Measurements from ENCODE around the gene PPFIBP2.

PPFIBP2 gene

DNA sequence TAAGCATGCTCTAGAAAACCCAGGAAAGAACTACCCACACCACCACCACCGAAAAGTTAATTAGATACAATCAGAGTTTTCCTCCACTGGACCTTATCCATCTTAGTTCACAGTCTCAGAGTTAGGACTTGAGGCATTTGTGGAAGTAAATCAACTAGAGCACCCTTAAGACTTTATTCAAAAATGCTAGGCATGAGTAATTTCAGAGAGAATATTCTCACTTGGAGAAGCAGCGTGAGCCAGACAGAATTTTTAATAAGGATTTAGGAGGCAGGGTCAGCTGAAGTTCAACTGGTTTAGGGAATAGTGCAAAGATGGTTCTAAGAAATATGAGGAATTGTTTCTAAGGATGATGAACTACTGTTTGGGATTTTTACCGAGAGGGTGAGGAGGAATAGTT is 29.7 kb upstream of the PPFIBP2 start:
- no peak for DNase-seq (ENCODE audit: low read depth)
- no peak overlapping the region for H3K4me3 ChIP-seq (ENCODE audit: low read depth, low read length)
- in situ Hi-C loops (cut with HindIII; ENCODE audit: low sequenced_read_pairs): no loop called here
- TF ChIP-seq, protein P1, sequence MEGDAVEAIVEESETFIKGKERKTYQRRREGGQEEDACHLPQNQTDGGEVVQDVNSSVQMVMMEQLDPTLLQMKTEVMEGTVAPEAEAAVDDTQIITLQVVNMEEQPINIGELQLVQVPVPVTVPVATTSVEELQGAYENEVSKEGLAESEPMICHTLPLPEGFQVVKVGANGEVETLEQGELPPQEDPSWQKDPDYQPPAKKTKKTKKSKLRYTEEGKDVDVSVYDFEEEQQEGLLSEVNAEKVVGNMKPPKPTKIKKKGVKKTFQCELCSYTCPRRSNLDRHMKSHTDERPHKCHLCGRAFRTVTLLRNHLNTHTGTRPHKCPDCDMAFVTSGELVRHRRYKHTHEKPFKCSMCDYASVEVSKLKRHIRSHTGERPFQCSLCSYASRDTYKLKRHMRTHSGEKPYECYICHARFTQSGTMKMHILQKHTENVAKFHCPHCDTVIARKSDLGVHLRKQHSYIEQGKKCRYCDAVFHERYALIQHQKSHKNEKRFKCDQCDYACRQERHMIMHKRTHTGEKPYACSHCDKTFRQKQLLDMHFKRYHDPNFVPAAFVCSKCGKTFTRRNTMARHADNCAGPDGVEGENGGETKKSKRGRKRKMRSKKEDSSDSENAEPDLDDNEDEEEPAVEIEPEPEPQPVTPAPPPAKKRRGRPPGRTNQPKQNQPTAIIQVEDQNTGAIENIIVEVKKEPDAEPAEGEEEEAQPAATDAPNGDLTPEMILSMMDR (IDR thresholded peaks at IDR 0.05; ENCODE audit: low read depth, low read length, missing control alignments): no peak

- TF ChIP-seq, protein P1 (IDR thresholded peaks at IDR 0.05; ENCODE audit: low read depth, low read length, missing control alignments): no peak
These were observed 29.2 kb upstream of the PPFIBP2 start for GRCh38 chr11:7484645-7485044.

DNA sequence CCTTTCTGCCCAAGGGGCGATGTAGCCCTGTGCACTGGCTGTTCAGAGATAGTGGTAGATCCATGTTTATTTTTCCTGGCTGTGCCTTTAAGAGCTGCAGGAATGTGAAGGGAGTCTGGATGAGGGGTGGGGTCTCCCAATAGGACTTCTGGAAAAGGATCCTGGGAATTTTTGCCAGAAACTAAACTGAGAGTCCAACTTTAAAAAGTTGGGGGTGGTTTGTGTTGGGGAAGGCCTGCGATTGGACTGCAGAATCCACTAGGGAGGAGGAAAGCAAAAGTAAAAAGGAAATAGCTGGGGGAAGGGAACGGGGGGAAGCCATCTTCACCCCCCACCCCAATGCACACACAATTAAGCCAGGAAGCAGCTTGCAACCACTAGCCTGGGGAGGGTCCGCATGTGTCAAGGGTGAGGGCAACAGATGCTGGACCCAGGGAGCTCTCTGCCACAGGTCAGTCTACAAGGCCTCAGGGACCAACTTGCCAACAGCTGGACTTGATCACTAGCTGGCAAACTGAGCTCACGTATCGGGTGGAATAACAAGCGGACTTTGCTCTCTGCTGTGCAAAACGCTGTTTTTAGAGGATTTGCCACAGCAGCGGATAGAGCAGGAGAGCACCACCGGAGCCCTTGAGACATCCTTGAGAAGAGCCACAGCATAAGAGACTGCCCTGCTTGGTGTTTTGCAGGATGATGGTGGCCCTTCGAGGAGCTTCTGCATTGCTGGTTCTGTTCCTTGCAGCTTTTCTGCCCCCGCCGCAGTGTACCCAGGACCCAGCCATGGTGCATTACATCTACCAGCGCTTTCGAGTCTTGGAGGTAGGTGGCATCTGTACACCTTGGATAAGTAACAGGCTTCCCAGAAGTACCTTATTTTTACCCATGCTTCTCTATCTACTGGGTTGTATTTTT is 28.4 kb upstream of the PPFIBP2 start, which contains the start of gene OLFML1:
Gene OLFML1 (plus strand): TSS at position 321 of the 912 bp plus-strand sequence. CDS start 370 bp downstream, at position 691.
- no peak for DNase-seq (ENCODE audit: low read depth)
- TF ChIP-seq, protein P1 (IDR thresholded peaks at IDR 0.05; ENCODE audit: low read depth, low read length, missing control alignments): no peak
- no peak within 1 kb of the TSS for H3K4me3 ChIP-seq (ENCODE audit: low read depth, low read length)
- in situ Hi-C loops (cut with HindIII; ENCODE audit: low sequenced_read_pairs): no loop called here

More at GRCh38 chr11:7484645-7485044, 29.2 kb upstream of the PPFIBP2 start:
- in situ Hi-C loops (cut with HindIII; ENCODE audit: low sequenced_read_pairs): no loop called here
- DNase-seq (ENCODE audit: low read depth): no peak
- no peak overlapping the region for H3K4me3 ChIP-seq (ENCODE audit: low read depth, low read length)

DNA sequence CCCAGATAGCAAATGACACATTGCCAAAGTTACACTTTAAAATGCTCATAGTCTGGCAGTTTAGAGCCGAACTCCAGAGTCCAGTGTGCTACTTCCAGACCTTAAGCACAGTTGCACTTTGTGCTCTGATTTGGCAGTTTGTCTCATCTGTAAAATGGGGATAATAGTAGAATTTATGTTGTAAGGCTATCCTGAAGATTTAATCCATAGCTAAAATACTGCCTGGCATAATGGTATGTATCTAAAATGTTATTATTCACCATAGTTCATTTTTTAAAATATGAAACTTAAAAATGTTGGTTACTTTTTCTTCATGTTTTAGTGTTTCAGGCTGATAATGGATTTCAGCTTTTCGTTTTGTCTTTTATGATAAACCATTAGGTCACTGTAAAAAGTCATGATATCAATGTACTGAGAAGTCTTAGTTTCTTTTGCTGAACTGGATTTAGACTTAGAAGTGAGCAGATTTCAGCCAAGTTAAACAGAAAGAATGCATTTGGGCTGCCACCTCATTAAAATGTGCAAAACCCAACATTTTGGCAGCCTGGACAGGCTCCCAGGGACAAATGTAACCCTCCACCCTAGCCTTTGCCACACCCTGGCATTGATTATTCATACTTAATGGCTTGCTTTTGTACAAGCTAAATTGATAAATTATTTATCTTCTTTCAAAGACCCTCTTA is 27.6 kb upstream of the PPFIBP2 start:
- H3K4me3 ChIP-seq (ENCODE audit: low read depth, low read length): no peak overlapping the region
- TF ChIP-seq, protein P1 (IDR thresholded peaks at IDR 0.05; ENCODE audit: low read depth, low read length, missing control alignments): no peak
- DNase-seq (ENCODE audit: low read depth): no peak
- in situ Hi-C loops (cut with HindIII; ENCODE audit: low sequenced_read_pairs): no loop called here

DNA sequence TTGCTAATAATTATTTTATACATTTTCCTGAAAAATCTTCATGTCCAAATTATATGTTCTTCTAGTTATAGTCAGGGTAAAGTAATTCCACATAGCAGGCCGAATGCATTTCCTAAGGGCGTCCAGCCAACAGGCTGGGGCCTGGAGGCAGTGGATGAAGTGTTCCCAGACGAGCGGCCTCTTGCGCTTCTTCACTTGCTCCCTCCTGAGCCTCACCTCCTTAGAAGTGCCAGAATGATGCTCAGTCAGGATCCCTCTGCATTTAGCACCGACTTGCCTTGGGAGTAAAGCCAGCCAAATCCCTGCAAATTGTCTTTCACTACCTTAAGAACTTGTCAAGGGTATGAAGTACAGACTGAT is 27.0 kb upstream of the PPFIBP2 start:
- in situ Hi-C loops (cut with HindIII; ENCODE audit: low sequenced_read_pairs): no loop called here
- H3K4me3 ChIP-seq (ENCODE audit: low read depth, low read length): no peak overlapping the region
- no peak for DNase-seq (ENCODE audit: low read depth)
- TF ChIP-seq, protein P1 (IDR thresholded peaks at IDR 0.05; ENCODE audit: low read depth, low read length, missing control alignments): no peak

- no peak for DNase-seq (ENCODE audit: low read depth)
- no peak overlapping the region for H3K4me3 ChIP-seq (ENCODE audit: low read depth, low read length)
- TF ChIP-seq, protein P1 (IDR thresholded peaks at IDR 0.05; ENCODE audit: low read depth, low read length, missing control alignments): no peak
- in situ Hi-C loops (cut with HindIII; ENCODE audit: low sequenced_read_pairs): no loop called here
These were observed 26.4 kb upstream of the PPFIBP2 start for GRCh38 chr11:7487360-7487759.
